CD4-positive, alpha-beta memory T cell (primary cell): Measurements from ENCODE around the gene ARHGAP24. TPM values are rescaled to one million over a fixed set of nuclear protein-coding genes. Genes with fewer than 3 reads are reported as not detected.
"Not testable (repeated sequence)": the region's sequence is repeated elsewhere in the genome, so short reads cannot be mapped to it uniquely, and the experiment has no call there.

ENCODE experiments used
- CTCF ChIA-PET: fragments of 350-600 bp; sonication (Branson Sonifier 250); formaldehyde crosslinking; loops from one replicate; lab custom pipeline; 2021; ENCODE audit warnings: inconsistent platforms; ENCODE audit not compliant: partially characterized antibody; lab: Charles Lee
- POLR2A ChIA-PET: fragments of 350-600 bp; sonication (Branson Sonifier 250); formaldehyde crosslinking; loops from one replicate; lab custom pipeline; 2021; ENCODE audit not compliant: partially characterized antibody; lab: Charles Lee
- DNase-seq, 5 donors: peaks; one replicate each; pipeline versions ENCODE4 v3.0.0 to v3.0.0-alpha.2; 2020 to 2022; ENCODE audit warnings: mixed read lengths in 1 of 5
- H3K27ac ChIP-seq: one replicate; pipeline ENCODE4 v1.7.0; 2013; ENCODE audit warnings: low read depth, low read length
- H3K27me3 ChIP-seq: 2 replicates; pipeline ENCODE4 v1.7.0; 2013; ENCODE audit warnings: mild to moderate bottlenecking, low read length, moderate library complexity; ENCODE audit not compliant: insufficient read depth
- H3K36me3 ChIP-seq: 2 replicates; pipeline ENCODE4 v1.7.0; 2013; ENCODE audit warnings: mild to moderate bottlenecking, low read length, moderate library complexity; ENCODE audit not compliant: insufficient read depth
- H3K4me1 ChIP-seq: 2 replicates; pipeline ENCODE4 v1.7.0; 2013; ENCODE audit warnings: mild to moderate bottlenecking, low read length, moderate library complexity; ENCODE audit not compliant: insufficient read depth
- H3K4me3 ChIP-seq, 2 donors: one replicate each; pipeline ENCODE4 v1.7.0; 2013; ENCODE audit warnings: low read length in 2 of 2, mild to moderate bottlenecking in 1 of 2
- H3K9me3 ChIP-seq, 2 donors: one replicate each; pipeline ENCODE4 v1.7.0; 2013; ENCODE audit warnings: low read length in 2 of 2, control low read depth in 1 of 2; ENCODE audit not compliant: control insufficient read depth in 1 of 2
- H3K27ac Mint-ChIP-seq, 7 donors: one replicate each; pipeline ENCODE4 v1.8.0; 2020 to 2021; ENCODE audit warnings: mixed read lengths in 7 of 7, mild to moderate bottlenecking in 6 of 7, inconsistent platforms in 3 of 7, moderate library complexity in 3 of 7
- H3K27me3 Mint-ChIP-seq, 2 donors: one replicate each; pipeline ENCODE4 v1.8.0; 2020 to 2021; ENCODE audit warnings: mixed read lengths in 2 of 2
- H3K36me3 Mint-ChIP-seq, 2 donors: one replicate each; pipeline ENCODE4 v1.8.0; 2020 to 2021; ENCODE audit warnings: mixed read lengths in 2 of 2, inconsistent platforms in 1 of 2, mild to moderate bottlenecking in 1 of 2
- H3K4me1 Mint-ChIP-seq, 4 donors: one replicate each; pipeline ENCODE4 v1.8.0; 2020 to 2021; ENCODE audit warnings: mixed read lengths in 4 of 4, mild to moderate bottlenecking in 1 of 4
- H3K4me3 Mint-ChIP-seq, 8 donors: one replicate each; pipeline ENCODE4 v1.8.0; 2020 to 2021; ENCODE audit warnings: mixed read lengths in 8 of 8, mild to moderate bottlenecking in 7 of 8, moderate library complexity in 6 of 8, inconsistent platforms in 3 of 8
- H3K9me3 Mint-ChIP-seq, 8 donors: one replicate each; pipeline ENCODE4 v1.8.0; 2020 to 2021; ENCODE audit warnings: mixed read lengths in 8 of 8, mild to moderate bottlenecking in 5 of 8, inconsistent platforms in 3 of 8, moderate library complexity in 1 of 8
- intact Hi-C: fragments of 100-400 bp; cut with micrococcal nuclease; formaldehyde crosslinking; loops from one replicate; pipeline ENCODE4 v1.15.1; 2023
- polyA plus RNA-seq, 2 donors: library from polyadenylated mRNA; unstranded; fragments of 300-500 nt; fragmentation: Illumina TruSeq; gene quantifications; one replicate each; pipeline ENCODE4 v1.2.3, GENCODE V29; 2021
- total RNA-seq, 2 experiments: library from RNA; stranded (reverse); gene quantifications; one replicate each; pipeline ENCODE4 v1.2.3, GENCODE V29; 2021

The ARHGAP24 gene
- total and polyA plus RNA-seq, 4 experiments from 2014 or later = 0.30 TPM; not detected in 3

- Mint-ChIP-seq H3K4me1 (no peaks in the 10 kb centered on the region), H3K27ac (no peak overlapping the region), H3K9me3 (peaks cover 0 to 4% (median under 1%) of the 10 kb centered on the region in 8 donors), H3K4me3 (no peak overlapping the region), H3K27me3 (no peaks in the 10 kb centered on the region), H3K36me3 (no peaks in the 10 kb centered on the region)
- H3K27ac ChIP-seq = no peak overlapping the region
- no peaks in the 10 kb centered on the region for H3K36me3 ChIP-seq
- intact Hi-C loops = no loop called here
- no peak overlapping the region for H3K4me3 ChIP-seq
- ChIA-PET CTCF (interaction anchor here (0.7 kb wide), 1 partner anchor 11 kb away, joined by 3 read pairs; no protein-coding TSS in a partner anchor), POLR2A (no interaction called here)
- no peak for DNase-seq
- H3K4me1 ChIP-seq = no peaks in the 10 kb centered on the region
- no peaks in the 10 kb centered on the region for H3K9me3 ChIP-seq
- no peaks in the 10 kb centered on the region for H3K27me3 ChIP-seq
Measured at GRCh38 chr4:85895755-85896154, 420.8 kb downstream of the ARHGAP24 start.

GRCh38 chr4:85898231-85898630 is 423.3 kb downstream of the ARHGAP24 start:
- Histone ChIP-seq H3K4me3 (no peak overlapping the region), H3K27me3 (no peaks in the 10 kb centered on the region), H3K27ac (no peak overlapping the region), H3K36me3 (no peaks in the 10 kb centered on the region), H3K4me1 (no peaks in the 10 kb centered on the region), H3K9me3 (no peaks in the 10 kb centered on the region)
- POLR2A ChIA-PET = no interaction called here
- H3K9me3 Mint-ChIP-seq = peaks cover 0 to 4% (median under 1%) of the 10 kb centered on the region in 8 donors
- CTCF ChIA-PET = no interaction called here
- H3K4me1 Mint-ChIP-seq = no peaks in the 10 kb centered on the region
- H3K4me3 Mint-ChIP-seq = no peak overlapping the region
- H3K27ac Mint-ChIP-seq = no peak overlapping the region
- H3K36me3 Mint-ChIP-seq = no peaks in the 10 kb centered on the region
- DNase-seq = no peak
- intact Hi-C loops = no loop called here
- peaks cover 0 to 1% of the 10 kb centered on the region in 2 donors for H3K27me3 Mint-ChIP-seq

- no peak for DNase-seq
- H3K27me3 ChIP-seq = no peaks in the 10 kb centered on the region
- Mint-ChIP-seq H3K4me3 (no peak overlapping the region), H3K4me1 (no peaks in the 10 kb centered on the region), H3K9me3 (no peaks in the 10 kb centered on the region), H3K27ac (no peak overlapping the region), H3K27me3 (peaks cover 0 to 1% of the 10 kb centered on the region in 2 donors), H3K36me3 (no peaks in the 10 kb centered on the region)
- no peak overlapping the region for H3K4me3 ChIP-seq
- no peaks in the 10 kb centered on the region for H3K36me3 ChIP-seq
- ChIA-PET CTCF (no interaction called here), POLR2A (no interaction called here)
- intact Hi-C loops = no loop called here
- H3K9me3 ChIP-seq = no peaks in the 10 kb centered on the region
- no peaks in the 10 kb centered on the region for H3K4me1 ChIP-seq
- no peak overlapping the region for H3K27ac ChIP-seq
Measured at GRCh38 chr4:85901500-85901899, 426.6 kb downstream of the ARHGAP24 start.

- H3K27me3 ChIP-seq, H3K27ac ChIP-seq, POLR2A ChIA-PET, H3K9me3 Mint-ChIP-seq, CTCF ChIA-PET, DNase-seq, H3K4me1 ChIP-seq, H3K9me3 ChIP-seq, H3K4me1 Mint-ChIP-seq, H3K27ac Mint-ChIP-seq, H3K4me3 ChIP-seq, intact Hi-C loops, H3K36me3 ChIP-seq, H3K4me3 Mint-ChIP-seq, H3K36me3 Mint-ChIP-seq, H3K27me3 Mint-ChIP-seq: not testable (repeated sequence)
Measured at GRCh38 chr4:85902647-85903046, 427.7 kb downstream of the ARHGAP24 start.

GRCh38 chr4:85905761-85906160 is 430.8 kb downstream of the ARHGAP24 start:
- H3K36me3 Mint-ChIP-seq = no peaks in the 10 kb centered on the region
- POLR2A ChIA-PET = no interaction called here

GRCh38 chr4:85907001-85907400 is 432.1 kb downstream of the ARHGAP24 start:
- CTCF ChIA-PET = interaction anchor here (0.9 kb wide), 1 partner anchor 12 kb away, joined by 3 read pairs; no protein-coding TSS in a partner anchor
- Mint-ChIP-seq H3K4me1 (no peaks in the 10 kb centered on the region), H3K36me3 (no peaks in the 10 kb centered on the region), H3K27me3 (no peaks in the 10 kb centered on the region), H3K9me3 (peaks cover 0 to 4% (median 0%) of the 10 kb centered on the region in 8 donors), H3K4me3 (no peak overlapping the region), H3K27ac (no peak overlapping the region)
- Histone ChIP-seq H3K4me1 (no peaks in the 10 kb centered on the region), H3K27ac (no peak overlapping the region), H3K4me3 (no peak overlapping the region), H3K9me3 (no peaks in the 10 kb centered on the region), H3K27me3 (no peaks in the 10 kb centered on the region), H3K36me3 (no peaks in the 10 kb centered on the region)
- POLR2A ChIA-PET = no interaction called here
- DNase-seq = no peak
- intact Hi-C loops = no loop called here

More at GRCh38 chr4:85905761-85906160, 430.8 kb downstream of the ARHGAP24 start:
- Histone ChIP-seq H3K27me3 (no peaks in the 10 kb centered on the region), H3K9me3 (no peaks in the 10 kb centered on the region), H3K36me3 (no peaks in the 10 kb centered on the region), H3K27ac (no peak overlapping the region), H3K4me3 (no peak overlapping the region), H3K4me1 (no peaks in the 10 kb centered on the region)
- DNase-seq = no peak
- H3K4me1 Mint-ChIP-seq = no peaks in the 10 kb centered on the region
- H3K27ac Mint-ChIP-seq = no peak overlapping the region
- H3K4me3 Mint-ChIP-seq = no peak overlapping the region
- peaks cover 0 to 1% of the 10 kb centered on the region in 2 donors for H3K27me3 Mint-ChIP-seq
- H3K9me3 Mint-ChIP-seq = peaks cover 0 to 4% (median 0%) of the 10 kb centered on the region in 8 donors
- CTCF ChIA-PET = no interaction called here
- intact Hi-C loops = no loop called here

- no peaks in the 10 kb centered on the region for H3K36me3 Mint-ChIP-seq
- no peak for DNase-seq
- intact Hi-C loops = no loop called here
- Histone ChIP-seq H3K36me3 (no peaks in the 10 kb centered on the region), H3K27ac (no peak overlapping the region), H3K4me3 (no peak overlapping the region), H3K4me1 (no peaks in the 10 kb centered on the region), H3K27me3 (no peaks in the 10 kb centered on the region), H3K9me3 (no peaks in the 10 kb centered on the region)
- ChIA-PET POLR2A (no interaction called here), CTCF (no interaction called here)
- no peak overlapping the region for H3K27ac Mint-ChIP-seq
- H3K4me3 Mint-ChIP-seq = no peak overlapping the region
- no peaks in the 10 kb centered on the region for H3K4me1 Mint-ChIP-seq
- peaks cover 0 to 5% (median 0%) of the 10 kb centered on the region in 8 donors for H3K9me3 Mint-ChIP-seq
- no peaks in the 10 kb centered on the region for H3K27me3 Mint-ChIP-seq
Measured at GRCh38 chr4:85909851-85910250, 434.9 kb downstream of the ARHGAP24 start.

GRCh38 chr4:85910985-85911384 is 436.0 kb downstream of the ARHGAP24 start:
- H3K4me3 Mint-ChIP-seq = no peak overlapping the region
- H3K36me3 Mint-ChIP-seq = no peaks in the 10 kb centered on the region
- H3K4me1 Mint-ChIP-seq = no peaks in the 10 kb centered on the region
- Histone ChIP-seq H3K4me3 (no peak overlapping the region), H3K27me3 (no peaks in the 10 kb centered on the region), H3K27ac (no peak overlapping the region), H3K36me3 (no peaks in the 10 kb centered on the region), H3K4me1 (no peaks in the 10 kb centered on the region), H3K9me3 (no peaks in the 10 kb centered on the region)
- no peak overlapping the region for H3K27ac Mint-ChIP-seq
- POLR2A ChIA-PET = no interaction called here
- intact Hi-C loops = no loop called here
- DNase-seq = peak in 1 of 5 donors; percentile 22
- peaks cover 0 to 5% (median under 1%) of the 10 kb centered on the region in 8 donors for H3K9me3 Mint-ChIP-seq
- no peaks in the 10 kb centered on the region for H3K27me3 Mint-ChIP-seq
- CTCF ChIA-PET = no interaction called here
